HG03139 (cell line): Measurements from ENCODE around the gene AGBL5.
"Not testable (repeated sequence)": the region's sequence is repeated elsewhere in the genome, so short reads cannot be mapped to it uniquely, and the experiment has no call there.

Experiments
- ATAC-seq: cut with Tn5 transposase; IDR thresholded peaks from one replicate; pipeline ENCODE4 v1.9.1; 2021; ENCODE audit not compliant: unreplicated experiment

The AGBL5 gene

GRCh38 chr2:27073782-27074181, 22.3 kb downstream of the AGBL5 start:
- ATAC-seq = no peak

DNA sequence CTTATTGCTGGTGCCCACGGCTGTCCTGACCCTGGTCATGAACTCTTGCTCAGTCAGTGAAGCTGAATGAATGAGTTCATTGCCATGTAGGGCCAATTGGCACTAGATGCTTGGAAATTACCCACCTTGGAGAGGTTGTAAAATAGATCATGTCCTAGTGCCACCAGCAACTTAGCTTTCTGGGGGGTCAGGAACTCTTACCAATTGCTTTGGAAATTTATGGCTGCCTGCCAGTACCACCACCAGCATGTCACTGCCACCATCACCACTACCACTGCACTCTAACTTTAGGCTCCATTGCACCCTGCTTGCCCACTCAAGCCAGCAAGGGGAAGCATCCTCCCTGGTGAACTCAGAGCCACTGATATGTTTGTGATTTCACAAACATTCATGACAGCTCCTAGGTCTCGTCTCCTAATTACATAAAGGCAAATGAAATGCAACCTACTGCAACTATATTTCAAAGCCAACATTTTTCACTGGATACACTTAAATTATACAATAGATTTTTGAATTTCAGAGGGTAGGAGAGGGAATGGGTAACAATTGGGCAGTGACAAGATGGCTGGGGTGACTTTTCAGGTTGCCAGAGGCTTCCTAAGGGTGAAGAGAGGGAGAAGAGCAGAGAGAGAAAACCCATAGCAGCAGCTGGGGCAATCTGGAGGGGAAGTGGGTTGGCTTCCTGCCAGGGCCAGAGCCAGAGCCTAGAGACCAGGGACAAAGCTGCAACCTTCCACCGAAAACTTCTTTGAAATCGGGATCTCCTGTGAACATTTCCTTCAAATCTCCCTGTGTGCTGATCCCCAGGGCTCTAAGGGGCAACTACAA, 23.5 kb downstream of the AGBL5 start:
- no peak for ATAC-seq

- ATAC-seq = not testable (repeated sequence)
Observed at GRCh38 chr2:27075566-27075871, 24.1 kb downstream of the AGBL5 start.

GRCh38 chr2:27076323-27076722, 24.9 kb downstream of the AGBL5 start:
- ATAC-seq = no peak

- no peak for ATAC-seq
Observed at GRCh38 chr2:27077231-27077630, 25.8 kb downstream of the AGBL5 start.

DNA sequence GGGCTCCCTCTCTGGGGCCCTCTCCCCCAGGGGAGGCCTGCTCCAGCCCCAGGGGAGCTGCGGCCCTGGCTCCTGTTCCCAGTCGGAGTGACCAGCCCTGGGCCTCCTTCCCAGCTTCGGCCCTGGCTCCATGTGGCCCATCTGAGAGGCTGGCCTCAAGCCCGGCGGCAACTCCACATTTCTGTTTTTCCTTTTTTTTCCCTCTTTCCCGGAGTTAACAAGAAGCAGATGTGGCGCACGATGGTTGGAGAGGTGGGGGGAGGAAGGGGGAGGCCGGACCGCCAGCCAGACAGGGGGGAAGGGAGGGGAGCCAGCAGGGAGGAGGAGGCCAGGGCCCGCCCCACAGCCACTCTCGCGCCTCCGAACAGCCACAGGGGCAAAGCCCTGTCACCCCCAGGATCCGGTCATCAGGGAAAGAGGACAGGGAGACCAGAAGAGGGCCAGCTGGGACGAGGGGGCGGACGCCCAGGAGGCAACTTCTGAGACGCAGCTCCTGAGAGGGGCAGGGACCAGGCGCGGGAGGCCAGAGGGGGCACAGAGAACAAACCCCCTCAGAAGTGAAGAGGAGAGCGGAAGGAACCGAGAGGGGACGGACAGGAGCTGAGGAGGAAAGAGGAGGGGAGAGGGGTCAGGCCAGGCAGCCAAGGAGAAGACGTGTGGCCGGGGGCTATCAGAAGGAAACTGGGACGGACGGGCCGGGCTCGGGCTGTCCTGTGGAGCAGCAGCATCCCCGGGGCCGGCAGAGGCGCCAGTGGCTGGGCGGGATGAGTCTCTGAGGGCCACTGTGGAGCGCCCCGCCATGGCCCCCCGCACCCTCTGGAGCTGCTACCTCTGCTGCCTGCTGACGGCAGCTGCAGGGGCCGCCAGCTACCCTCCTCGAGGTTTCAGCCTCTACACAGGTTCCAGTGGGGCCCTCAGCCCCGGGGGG, 27.1 kb downstream of the AGBL5 start, which contains the start of gene EMILIN1:
Gene EMILIN1, plus strand, starts transcription at position 349 of the 928 bp plus-strand sequence. Its CDS starts 451 bp downstream, at position 800.
- ATAC-seq = no peak

DNA sequence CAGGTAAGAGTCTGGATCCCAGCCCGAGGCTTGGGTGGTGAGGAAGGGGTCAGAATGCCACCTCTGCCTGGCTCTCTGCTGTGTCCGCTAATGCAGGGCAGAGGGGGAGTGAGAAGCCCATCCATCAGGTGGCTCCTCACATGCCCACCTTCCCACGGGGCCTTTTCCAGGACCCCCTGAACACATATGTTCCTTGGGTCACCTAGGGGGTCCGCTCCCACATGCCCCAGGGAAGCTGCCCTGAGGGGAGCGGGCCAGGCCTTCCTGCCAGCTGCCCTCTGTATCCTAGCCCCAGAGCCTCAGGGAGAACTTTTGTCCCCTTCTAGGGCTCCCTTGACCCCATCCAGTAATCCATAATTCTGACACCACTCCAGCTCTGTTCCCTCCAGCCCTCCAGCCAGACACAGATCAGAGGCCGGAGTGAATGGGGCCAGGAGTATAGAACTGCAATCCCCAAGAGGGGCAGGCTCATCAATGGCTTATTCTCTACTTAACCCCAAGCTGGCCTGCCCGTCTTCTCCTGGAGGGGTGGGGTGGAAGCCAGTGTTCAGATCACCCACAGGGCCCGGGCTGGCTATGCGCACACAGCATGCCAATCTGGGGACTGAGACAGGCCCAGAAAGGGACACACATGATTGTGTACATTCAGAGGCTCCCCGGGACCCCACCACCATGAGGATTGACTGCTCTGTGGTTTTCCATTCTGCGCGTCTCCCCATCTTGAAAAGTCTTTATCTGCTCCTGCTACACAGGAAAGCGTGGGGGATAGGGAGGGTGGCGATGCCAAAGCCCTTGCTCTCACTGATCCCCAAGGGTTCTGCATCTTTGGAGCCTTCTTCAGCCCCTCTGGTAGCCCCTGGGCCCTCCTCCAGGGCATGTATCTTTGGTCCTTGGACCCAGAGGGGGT, 28.0 kb downstream of the AGBL5 start:
- no peak for ATAC-seq

GRCh38 chr2:27080140-27080469, 28.6 kb downstream of the AGBL5 start:
- ATAC-seq = no peak

DNA sequence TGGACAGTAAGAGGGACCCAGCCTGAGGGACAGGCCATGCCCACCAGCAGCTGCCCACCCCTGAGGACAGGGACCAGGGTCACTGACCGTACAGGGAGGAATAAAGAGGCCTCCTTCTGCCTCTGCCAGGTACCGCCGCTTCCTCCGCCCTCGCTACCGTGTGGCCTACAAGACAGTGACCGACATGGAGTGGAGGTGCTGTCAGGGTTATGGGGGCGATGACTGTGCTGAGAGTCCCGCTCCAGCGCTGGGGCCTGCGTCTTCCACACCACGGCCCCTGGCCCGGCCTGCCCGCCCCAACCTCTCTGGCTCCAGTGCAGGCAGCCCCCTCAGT, 29.1 kb downstream of the AGBL5 start:
- ATAC-seq = no peak

- ATAC-seq = no peak
Observed at GRCh38 chr2:27081984-27082772, 30.7 kb downstream of the AGBL5 start.

- ATAC-seq = no peak
Observed at GRCh38 chr2:27082773-27083409, 31.4 kb downstream of the AGBL5 start.

DNA sequence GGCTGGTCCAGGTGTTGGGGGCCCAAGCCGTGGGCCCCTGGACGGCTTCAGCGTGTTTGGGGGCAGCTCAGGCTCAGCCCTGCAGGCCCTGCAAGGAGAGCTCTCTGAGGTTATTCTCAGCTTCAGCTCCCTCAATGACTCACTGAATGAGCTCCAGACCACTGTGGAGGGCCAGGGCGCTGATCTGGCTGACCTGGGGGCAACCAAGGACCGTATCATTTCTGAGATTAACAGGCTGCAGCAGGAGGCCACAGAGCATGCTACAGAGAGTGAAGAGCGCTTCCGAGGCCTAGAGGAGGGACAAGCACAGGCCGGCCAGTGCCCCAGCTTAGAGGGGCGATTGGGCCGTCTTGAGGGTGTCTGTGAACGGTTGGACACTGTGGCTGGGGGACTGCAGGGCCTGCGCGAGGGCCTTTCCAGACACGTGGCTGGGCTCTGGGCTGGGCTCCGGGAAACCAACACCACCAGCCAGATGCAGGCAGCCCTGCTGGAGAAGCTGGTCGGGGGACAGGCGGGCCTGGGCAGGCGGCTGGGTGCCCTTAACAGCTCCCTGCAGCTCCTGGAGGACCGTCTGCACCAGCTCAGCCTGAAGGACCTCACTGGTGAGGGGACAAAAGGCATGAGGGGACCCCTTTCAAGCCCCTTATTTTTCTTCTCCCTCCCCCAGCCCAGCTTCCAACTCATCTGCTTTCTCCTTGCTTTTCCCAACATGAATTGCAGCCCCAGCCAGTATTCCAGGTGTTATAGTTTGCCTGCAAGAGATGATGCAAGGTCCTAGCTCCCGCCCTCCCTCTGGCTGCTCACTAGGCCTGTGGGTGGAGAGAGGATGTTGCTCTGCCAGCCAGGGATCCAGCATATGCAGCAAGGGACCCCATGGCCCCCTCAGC, 32.2 kb downstream of the AGBL5 start:
- no peak for ATAC-seq

DNA sequence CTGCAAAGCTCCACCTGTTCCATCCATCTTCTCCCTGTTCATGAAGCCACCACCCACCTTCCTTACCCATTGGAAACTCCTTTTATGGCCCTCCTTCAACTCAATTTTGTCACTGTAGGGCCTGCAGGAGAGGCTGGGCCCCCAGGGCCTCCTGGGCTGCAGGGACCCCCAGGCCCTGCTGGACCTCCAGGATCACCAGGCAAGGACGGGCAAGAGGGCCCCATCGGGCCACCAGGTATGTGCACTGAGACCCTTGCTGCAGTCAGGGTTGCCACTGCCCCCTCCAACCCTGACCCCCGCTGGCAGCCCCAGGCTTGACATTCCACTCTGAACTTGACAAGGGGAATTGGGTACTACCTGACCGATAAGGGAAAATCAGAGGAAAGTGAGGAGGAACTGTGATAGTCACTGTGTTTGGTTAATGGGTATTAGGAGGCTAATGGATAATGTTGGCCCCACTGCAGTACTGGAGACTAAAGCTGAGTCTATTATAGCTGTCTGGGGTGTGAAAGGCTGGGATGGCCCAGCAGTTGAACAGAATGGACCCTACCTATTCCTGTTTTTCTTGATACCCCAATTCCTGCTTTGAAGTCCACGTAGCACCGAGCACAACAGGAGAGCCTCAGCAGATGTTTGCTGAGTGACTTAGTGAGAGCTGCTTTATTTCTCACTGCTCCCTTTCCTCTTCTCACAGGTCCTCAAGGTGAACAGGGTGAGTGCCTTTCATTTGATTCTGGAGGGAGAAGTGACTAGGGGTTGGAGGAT, 33.0 kb downstream of the AGBL5 start:
- ATAC-seq = no peak

DNA sequence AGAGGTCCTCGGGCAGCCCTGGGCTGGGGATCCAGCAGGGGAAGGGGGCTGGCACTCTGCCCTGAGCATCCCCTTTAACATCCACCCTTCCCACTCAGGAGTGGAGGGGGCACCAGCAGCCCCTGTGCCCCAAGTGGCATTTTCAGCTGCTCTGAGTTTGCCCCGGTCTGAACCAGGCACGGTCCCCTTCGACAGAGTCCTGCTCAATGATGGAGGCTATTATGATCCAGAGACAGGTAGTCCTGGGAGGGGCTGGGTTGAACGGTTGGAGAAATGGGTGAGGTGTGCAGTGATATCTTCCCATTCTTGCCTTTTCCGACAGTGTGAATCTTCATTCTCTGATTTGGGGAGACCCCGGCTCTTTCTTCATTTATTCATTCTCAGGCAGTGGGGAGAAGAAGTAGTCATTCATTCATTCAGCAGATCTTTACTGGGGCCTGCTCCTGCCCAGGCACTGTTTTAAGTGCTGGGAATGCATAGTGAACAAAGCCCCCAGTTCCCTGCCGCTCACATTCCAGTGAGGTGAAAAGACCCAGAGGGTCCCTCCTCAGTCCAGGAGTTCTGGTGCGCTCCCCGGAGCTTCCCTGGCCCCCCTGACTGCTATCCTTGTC, 33.7 kb downstream of the AGBL5 start:
- no peak for ATAC-seq

- ATAC-seq = peak; percentile 3
Observed at GRCh38 chr2:27085673-27086089, 34.2 kb downstream of the AGBL5 start.

DNA sequence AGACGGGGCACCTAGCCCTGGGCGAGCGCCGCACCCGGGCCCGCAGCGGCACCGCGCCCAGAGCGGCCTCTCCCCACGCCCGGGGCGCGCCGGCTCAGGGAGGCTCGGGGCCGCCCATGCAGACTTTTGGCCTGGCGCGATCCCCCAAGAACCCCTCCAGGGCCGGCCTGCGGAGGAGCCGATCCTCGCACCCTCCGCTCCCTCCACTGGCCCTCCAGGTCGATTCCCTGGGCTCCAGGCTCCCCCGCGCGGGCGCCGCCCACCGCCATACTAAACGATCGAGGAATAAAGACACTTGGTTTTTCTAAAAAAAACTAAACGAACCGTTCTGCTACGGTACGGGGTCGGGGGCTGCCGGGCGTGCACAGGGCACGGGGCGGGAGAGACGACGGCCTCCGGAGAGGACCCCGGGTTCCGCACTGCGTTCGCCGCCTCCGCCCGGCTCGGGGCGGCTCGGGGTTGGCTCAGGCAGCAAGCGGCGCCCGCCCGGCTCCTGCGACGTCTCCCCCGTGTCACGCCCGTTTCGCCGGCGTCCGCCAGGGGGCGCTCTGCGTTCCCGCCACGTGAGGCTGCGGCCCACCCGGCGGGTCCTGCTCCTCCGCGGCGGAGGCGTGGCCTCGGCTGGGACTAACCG, 34.7 kb downstream of the AGBL5 start:
- peak; percentile 80 for ATAC-seq
